H1 (cell line): ENCODE measurements around the gene SPOCK1. TPM values are rescaled to one million over a fixed set of nuclear protein-coding genes. Genes with fewer than 3 reads are reported as not detected.

Source experiments
- CTCF ChIA-PET: fragments of 300-600 bp; sonication (Branson Sonifier 250); formaldehyde crosslinking; loops from one replicate; lab custom pipeline; 2021; ENCODE audit not compliant: partially characterized antibody; lab: Charles Lee
- POLR2A ChIA-PET: fragments of 300-600 bp; sonication (Branson Sonifier 250); formaldehyde crosslinking; loops from one replicate; lab custom pipeline; 2021; ENCODE audit warnings: inconsistent platforms; ENCODE audit not compliant: partially characterized antibody; lab: Charles Lee
- DNase-seq, 2 experiments: peaks; one replicate each; pipeline versions ENCODE4 v3.0.0 to v3.0.0-alpha.2; 2010 to 2022; ENCODE audit warnings: low spot score in 2 of 2, low read depth in 1 of 2, mixed read lengths in 1 of 2
- FAIRE-seq: peaks from 2 replicates; lab custom pipeline; 2011; peaks lifted over from hg19 to GRCh38; lab: Jason Lieb, UNC
- H2AFZ ChIP-seq: 2 replicates; pipeline ENCODE4 v1.8.1; 2012; ENCODE audit warnings: low read length, inconsistent platforms
- H2AK5ac ChIP-seq: 2 replicates; pipeline ENCODE4 v1.6.1; 2013; ENCODE audit warnings: low read depth, low read length
- H2BK120ac ChIP-seq: replicated peaks from 2 replicates; pipeline ENCODE3; 2013; ENCODE audit warnings: low read depth, low read length, inconsistent platforms
- H2BK12ac ChIP-seq: 2 replicates; pipeline ENCODE4 v1.6.1; 2013; ENCODE audit warnings: low read depth, low read length
- H2BK15ac ChIP-seq: 2 replicates; pipeline ENCODE4 v1.6.1; 2013; ENCODE audit warnings: low read length
- H2BK20ac ChIP-seq: 2 replicates; pipeline ENCODE4 v1.6.1; 2013; ENCODE audit warnings: low read length
- H2BK5ac ChIP-seq: 2 replicates; pipeline ENCODE4 v1.6.1; 2013; ENCODE audit warnings: low read depth, low read length
- H3K14ac ChIP-seq: 2 replicates; pipeline ENCODE4 v1.6.1; 2013; ENCODE audit warnings: inconsistent platforms; ENCODE audit not compliant: insufficient read length
- H3K18ac ChIP-seq: 2 replicates; pipeline ENCODE4 v1.6.1; 2013; ENCODE audit warnings: low read length; ENCODE audit errors: extremely low read depth
- H3K23ac ChIP-seq: 2 replicates; pipeline ENCODE4 v1.6.1; 2013; ENCODE audit warnings: inconsistent platforms; ENCODE audit not compliant: insufficient read length
- H3K23me2 ChIP-seq: 2 replicates; pipeline ENCODE4 v1.6.1; 2013; ENCODE audit warnings: low read depth, low read length
- H3K27ac ChIP-seq: 2 replicates; pipeline ENCODE4 v1.6.1; 2011; ENCODE audit warnings: low read depth, low read length, inconsistent platforms
- H3K27me3 ChIP-seq, 4 experiments: replicated peaks in 1 of 4; 1 replicate in 1 of 4; 2 replicates in 3 of 4; pipeline versions ENCODE4 v1.6.1 to v1.8.1; 2011 to 2013; ENCODE audit warnings: low read length in 3 of 4, mild to moderate bottlenecking in 3 of 4, inconsistent platforms in 2 of 4, mixed read lengths in 2 of 4, moderate library complexity in 1 of 4; ENCODE audit not compliant: control insufficient read depth in 3 of 4, insufficient read depth in 3 of 4; ENCODE audit errors: extremely low read depth in 1 of 4
- H3K36me3 ChIP-seq, 4 experiments: 2 replicates each; pipeline versions ENCODE4 v1.6.1 to v1.8.1; 2011 to 2013; ENCODE audit warnings: mild to moderate bottlenecking in 4 of 4, low read length in 3 of 4, moderate library complexity in 2 of 4, control low read depth in 1 of 4, inconsistent platforms in 1 of 4; ENCODE audit not compliant: insufficient read depth in 4 of 4, control insufficient read depth in 2 of 4
- H3K4ac ChIP-seq: replicated peaks from 2 replicates; pipeline ENCODE3; 2013; ENCODE audit warnings: low read length, low read depth, mixed read lengths, inconsistent platforms; ENCODE audit not compliant: insufficient read length
- H3K4me1 ChIP-seq, 4 experiments: replicated peaks in 1 of 4; 1 replicate in 1 of 4; 2 replicates in 3 of 4; pipeline versions ENCODE4 v1.6.1 to v1.8.1; 2011 to 2013; ENCODE audit warnings: low read length in 3 of 4, inconsistent platforms in 2 of 4, mixed read lengths in 1 of 4; ENCODE audit not compliant: insufficient read depth in 4 of 4, control insufficient read depth in 3 of 4
- H3K4me2 ChIP-seq, 2 experiments: 2 replicates each; pipeline versions ENCODE4 v1.6.1 to v1.8.1; 2011 to 2013; ENCODE audit warnings: low read depth in 2 of 2, low read length in 2 of 2, control low read depth in 1 of 2, inconsistent platforms in 1 of 2, mild to moderate bottlenecking in 1 of 2; ENCODE audit not compliant: insufficient read depth in 1 of 2
- H3K4me3 ChIP-seq, 4 experiments: fragments of 200-600, 300-600 bp in 1 of 4; sonication (generic), shearing (Covaris generic), sonication (Bioruptor Twin) in 1 of 4; 2 replicates each; pipeline versions ENCODE4 v1.5.1 to v1.8.1; 2011 to 2016; ENCODE audit warnings: low read length in 4 of 4, low read depth in 3 of 4, control low read depth in 2 of 4, inconsistent platforms in 2 of 4, mild to moderate bottlenecking in 2 of 4, mixed read lengths in 1 of 4, moderate library complexity in 1 of 4; ENCODE audit not compliant: insufficient read depth in 2 of 4; ENCODE audit errors: extremely low read depth in 1 of 4
- H3K56ac ChIP-seq: replicated peaks from 2 replicates; pipeline ENCODE3; 2013; ENCODE audit warnings: low read depth, mild to moderate bottlenecking, mixed read lengths, low read length, inconsistent platforms; ENCODE audit not compliant: insufficient read length
- H3K79me1 ChIP-seq: 2 replicates; pipeline ENCODE4 v1.6.1; 2013; ENCODE audit warnings: low read depth, low read length, control low read depth
- H3K79me2 ChIP-seq, 2 experiments: 2 replicates each; pipeline versions ENCODE4 v1.6.1 to v1.8.1; 2012 to 2013; ENCODE audit warnings: low read length in 2 of 2, mild to moderate bottlenecking in 2 of 2, inconsistent platforms in 1 of 2; ENCODE audit not compliant: insufficient read depth in 2 of 2, control insufficient read depth in 1 of 2
- H3K9ac ChIP-seq, 4 experiments: replicated peaks in 1 of 4; 1 replicate in 1 of 4; 2 replicates in 3 of 4; pipeline versions ENCODE4 v1.6.1 to v1.8.1; 2011 to 2013; ENCODE audit warnings: low read depth in 3 of 4, low read length in 3 of 4, control low read depth in 2 of 4, mild to moderate bottlenecking in 2 of 4, moderate library complexity in 2 of 4, inconsistent platforms in 1 of 4; ENCODE audit errors: extremely low read depth in 1 of 4
- H3K9me3 ChIP-seq, 2 experiments: 2 replicates each; pipeline versions ENCODE4 v1.6.1 to v1.8.1; 2012 to 2013; ENCODE audit warnings: mild to moderate bottlenecking in 2 of 2, moderate library complexity in 2 of 2, control low read depth in 1 of 2, inconsistent platforms in 1 of 2, low read depth in 1 of 2, low read length in 1 of 2, mixed read lengths in 1 of 2; ENCODE audit not compliant: insufficient read depth in 2 of 2
- H4K20me1 ChIP-seq, 2 experiments: replicated peaks in 1 of 2; 2 replicates each; pipeline versions ENCODE3 to v1.8.1; 2011 to 2013; ENCODE audit warnings: inconsistent platforms in 2 of 2, low read length in 2 of 2, mild to moderate bottlenecking in 1 of 2; ENCODE audit not compliant: insufficient read depth in 2 of 2, control insufficient read depth in 1 of 2
- H4K5ac ChIP-seq: 2 replicates; pipeline ENCODE4 v1.6.1; 2013; ENCODE audit warnings: low read length, low read depth, mixed read lengths, inconsistent platforms; ENCODE audit not compliant: insufficient read length
- H4K8ac ChIP-seq: 2 replicates; pipeline ENCODE4 v1.8.0; 2013; ENCODE audit warnings: mild to moderate bottlenecking, moderate library complexity, low read length, inconsistent platforms; ENCODE audit not compliant: insufficient read depth; ENCODE audit errors: extremely low read depth
- H4K91ac ChIP-seq: replicated peaks from 2 replicates; pipeline ENCODE3; 2013; ENCODE audit warnings: low read length, mixed read lengths, inconsistent platforms; ENCODE audit not compliant: insufficient read length
- CHD1 ChIP-seq: IDR thresholded peaks from 2 replicates; pipeline ENCODE4 v1.6.1; 2012; ENCODE audit warnings: low read depth, low read length, improper control_type of control experiment
- RAD21 ChIP-seq, 2 experiments: IDR thresholded peaks in 1 of 2; conservative IDR thresholded peaks in 1 of 2; 2 replicates each; pipeline ENCODE4 v1.6.1; 2011; ENCODE audit warnings: low read depth in 2 of 2, low read length in 2 of 2, improper control_type of control experiment in 1 of 2, inconsistent platforms in 1 of 2, mild to moderate bottlenecking in 1 of 2, moderate library complexity in 1 of 2
- WGBS, 2 experiments: shearing (Covaris generic) in 1 of 2; methylation state at CpG; one replicate each; pipeline versions ENCODE4 v1.1.6 to v1.1.7; 2013 to 2015; ENCODE audit warnings: low lambda C conversion rate in 2 of 2, mixed read lengths in 2 of 2, inconsistent platforms in 1 of 2, low coverage in 1 of 2, missing lambda C conversion rate in 1 of 2; ENCODE audit not compliant: insufficient replicate concordance in 2 of 2, insufficient coverage in 1 of 2, insufficient read length in 1 of 2; ENCODE audit errors: extremely low coverage in 1 of 2, missing lambda C conversion rate in 1 of 2; 5-methylcytosine and 5-hydroxymethylcytosine counted together
- polyA plus RNA-seq, 7 experiments: library from polyadenylated mRNA; depleted of rRNA in 3 of 7; stranded (reverse) in 5 of 7; unstranded in 2 of 7; fragments of >200 nt in 5 of 7; fragments of 200-250 nt in 2 of 7; gene quantifications; 1 replicate in 5 of 7; 2 replicates in 1 of 7; 4 replicates in 1 of 7; pipeline versions ENCODE4 v1.2.1 to v1.2.3, GENCODE V29; 2011 to 2013; ENCODE audit warnings: missing spikeins in 2 of 7, mixed read lengths in 2 of 7
- total RNA-seq: library from RNA; stranded (reverse); fragmentation: NEBNext Ultra II Directional; extraction: Animal tissue kit (Norgen Biotek cat#: 25700); gene quantifications from 2 replicates; pipeline ENCODE4 v1.2.1, GENCODE V29; 2021

Gene SPOCK1
- total and polyA plus RNA-seq, 2 of the 8 experiments (the other 6 are each of a cell fraction or from before 2014, with no cell fraction given): 6.9 to 18.1 TPM

GRCh38 chr5:137379555-137380286 lies 119.4 kb downstream of the SPOCK1 start:
- no peaks in the 10 kb centered on the region for H3K27me3 ChIP-seq
- H3K56ac ChIP-seq: no peak overlapping the region
- no peaks in the 10 kb centered on the region for H3K79me1 ChIP-seq
- POLR2A ChIA-PET: interaction anchor here (1.0 kb wide), 1 partner anchor 8 kb away, joined by 4 read pairs; no protein-coding TSS in a partner anchor
- H2BK15ac ChIP-seq: no peak overlapping the region
- no peak overlapping the region for H3K18ac ChIP-seq
- H3K4me1 ChIP-seq: no peaks in the 10 kb centered on the region; a peak in 2 of 7 replicates
- H3K4ac ChIP-seq: no peak overlapping the region
- no peak for DNase-seq
- no peak overlapping the region for H4K5ac ChIP-seq
- 93% methylated on average over 5 of the region's 5 CpGs; no CpG with 5 or more reads in 1 of the 2 experiments for WGBS, 2 experiments
- H3K9ac ChIP-seq: no peak overlapping the region
- H2BK12ac ChIP-seq: no peak overlapping the region
- H3K79me2 ChIP-seq: no peaks in the 10 kb centered on the region
- H3K4me2 ChIP-seq: no peak overlapping the region
- CTCF ChIA-PET: interaction anchor here (1.8 to 3.6 kb wide), 3 partner anchors 14 to 59 kb away, joined by 5 to 13 read pairs (median 10); no protein-coding TSS in a partner anchor
- H2BK20ac ChIP-seq: no peak overlapping the region
- no peak overlapping the region for H4K8ac ChIP-seq
- H3K27ac ChIP-seq: no peak overlapping the region
- no peak overlapping the region for H3K4me3 ChIP-seq
- no peak for FAIRE-seq
- peaks cover 12 to 24% of the 10 kb centered on the region in 2 experiments for H3K9me3 ChIP-seq
- H2AK5ac ChIP-seq: no peak overlapping the region
- H4K91ac ChIP-seq: no peak overlapping the region
- no peak overlapping the region for H2AFZ ChIP-seq
- no peak overlapping the region for H3K14ac ChIP-seq
- no peak overlapping the region for H2BK5ac ChIP-seq
- no peaks in the 10 kb centered on the region for H4K20me1 ChIP-seq
- H3K36me3 ChIP-seq: no peaks in the 10 kb centered on the region
- no peaks in the 10 kb centered on the region for H3K23me2 ChIP-seq
- H2BK120ac ChIP-seq: no peak overlapping the region
- no peak overlapping the region for H3K23ac ChIP-seq
- TF ChIP-seq RAD21 (IDR thresholded peaks at IDR 0.05 in 1 of 2, conservative IDR thresholded peaks at IDR 0.05 in 1 of 2; ENCODE audit: low read depth in 2 of 2, low read length in 2 of 2) (no peak), CHD1 (no peak)
